ENCODE results near the gene EIF1. TPM values are rescaled to one million over a fixed set of nuclear protein-coding genes. Genes with fewer than 3 reads are reported as not detected.
A peak's percentile ranks its signal among the peaks of the same experiment; 100 is the strongest.
"Not testable (repeated sequence)": the region's sequence is repeated elsewhere in the genome, so short reads cannot be mapped to it uniquely, and the experiment has no call there.

The EIF1 gene
- 54.4 and 64.1 TPM in 2 replicates for total RNA-seq (2014; rRNA removed; shearing (Covaris generic))

- DNase-seq (ENCODE audit: low read depth), result peak; percentile 99
Observed at GRCh38 chr17:41688641-41689496, at the start of gene EIF1. Gene EIF1 (plus strand): TSS chr17:41688885. CDS start chr17:41689039, 154 bp downstream.

GRCh38 chr17:41638941-41639340 is 49.7 kb upstream of the EIF1 start:
- DNase-seq (ENCODE audit: low read depth), result no peak

GRCh38 chr17:41639492-41640473 is 48.9 kb upstream of the EIF1 start:
- no peak for DNase-seq (ENCODE audit: low read depth)

GRCh38 chr17:41640596-41640995 is 48.1 kb upstream of the EIF1 start:
- DNase-seq (ENCODE audit: low read depth), result not testable (repeated sequence)

- no peak for DNase-seq (ENCODE audit: low read depth)
Observed at GRCh38 chr17:41642252-41643156, 46.2 kb upstream of the EIF1 start.

- DNase-seq (ENCODE audit: low read depth), result no peak
Observed at GRCh38 chr17:41647038-41647813, 41.5 kb upstream of the EIF1 start.

- DNase-seq (ENCODE audit: low read depth), result peak; percentile 71
Observed at GRCh38 chr17:41647940-41648410, 40.7 kb upstream of the EIF1 start.

GRCh38 chr17:41648411-41649195 is 40.1 kb upstream of the EIF1 start:
- DNase-seq (ENCODE audit: low read depth), result peak; percentile 74

GRCh38 chr17:41649923-41650519 is 38.7 kb upstream of the EIF1 start:
- no peak for DNase-seq (ENCODE audit: low read depth)

- no peak for DNase-seq (ENCODE audit: low read depth)
Observed at GRCh38 chr17:41650794-41651624, 37.7 kb upstream of the EIF1 start.

GRCh38 chr17:41651625-41652460 is 36.8 kb upstream of the EIF1 start:
- DNase-seq (ENCODE audit: low read depth), result no peak

GRCh38 chr17:41652461-41652970 is 36.2 kb upstream of the EIF1 start:
- DNase-seq (ENCODE audit: low read depth), result no peak

- DNase-seq (ENCODE audit: low read depth), result no peak
Observed at GRCh38 chr17:41653421-41653820, 35.3 kb upstream of the EIF1 start.

- no peak for DNase-seq (ENCODE audit: low read depth)
Observed at GRCh38 chr17:41653892-41654677, 34.6 kb upstream of the EIF1 start.

GRCh38 chr17:41654678-41655607 is 33.7 kb upstream of the EIF1 start:
- DNase-seq (ENCODE audit: low read depth), result no peak
